K562 (cell line): ENCODE data around the gene NAP1L1. TPM values are rescaled to one million over a fixed set of nuclear protein-coding genes. Genes with fewer than 3 reads are reported as not detected.

Experiments used
- ATAC-seq: fragments of 200-7000 bp; cut with Tn5 transposase; 3 replicates; pipeline ENCODE4 v1.9.1; 2020; ENCODE audit warnings: moderate library complexity
- BruUV-seq: library from RNA; stranded (reverse); fragments of 400-500 nt; replicated peaks from 2 replicates; lab custom pipeline; 2021; lab: Mats Ljungman, UMichigan
- CTCF ChIA-PET: fragments of 300-600 bp; formaldehyde crosslinking; extraction: SDS; loops from one replicate; lab custom pipeline; 2021; ENCODE audit warnings: low intra/inter-chr PET ratio; lab: Yijun Ruan, JAX
- POLR2A ChIA-PET: fragments of 300-600, 350-650 bp; sonication (Branson Sonifier 250); formaldehyde crosslinking; extraction: SDS; loops from one replicate; lab custom pipeline; 2021; ENCODE audit warnings: antibody characterized with exemption, inconsistent platforms; lab: Yijun Ruan, JAX
- DNase-seq, 4 experiments: peaks; one replicate each; pipeline versions ENCODE4 v3.0.0 to v3.0.0-alpha.2; 2011 to 2018; ENCODE audit warnings: low spot score in 3 of 4, mixed read lengths in 3 of 4; ENCODE audit errors: extremely low read depth in 1 of 4
- FAIRE-seq: peaks from 2 replicates; lab custom pipeline; 2011; peaks lifted over from hg19 to GRCh38; lab: Jason Lieb, UNC
- H2AFZ ChIP-seq: 2 replicates; pipeline ENCODE4 v1.6.0; 2011; ENCODE audit warnings: low read depth, low read length, control low read depth, inconsistent platforms
- H3K27ac ChIP-seq: fragments of 200-600 bp; 3 replicates; pipeline ENCODE4 v1.8.0; 2011; ENCODE audit warnings: low read depth, mild to moderate bottlenecking, control low read depth, inconsistent platforms, low read length, moderate library complexity, mixed read lengths; ENCODE audit errors: extremely low read depth
- H3K27me3 ChIP-seq, 2 experiments: fragments of 300-600 bp in 1 of 2; 2 replicates in 1 of 2; 3 replicates in 1 of 2; pipeline versions ENCODE4 v1.6.0 to v1.8.0; 2011; ENCODE audit warnings: inconsistent platforms in 2 of 2, low read length in 2 of 2, mild to moderate bottlenecking in 1 of 2, mixed read lengths in 1 of 2, moderate library complexity in 1 of 2; ENCODE audit not compliant: control insufficient read depth in 2 of 2, insufficient read depth in 2 of 2
- H3K36me3 ChIP-seq: fragments of 300-600 bp; 3 replicates; pipeline ENCODE4 v1.8.0; 2011; ENCODE audit warnings: mild to moderate bottlenecking, low read length, inconsistent platforms; ENCODE audit not compliant: control insufficient read depth, insufficient read depth
- H3K4me1 ChIP-seq, 2 experiments: fragments of 200-600 bp in 1 of 2; replicated peaks in 1 of 2; 2 replicates in 1 of 2; 3 replicates in 1 of 2; pipeline versions ENCODE4 v1.5.1 to v1.8.0; 2011; ENCODE audit warnings: inconsistent platforms in 2 of 2, low read length in 2 of 2, mild to moderate bottlenecking in 1 of 2, mixed read lengths in 1 of 2, moderate library complexity in 1 of 2; ENCODE audit not compliant: control insufficient read depth in 2 of 2, insufficient read depth in 2 of 2
- H3K4me2 ChIP-seq: 2 replicates; pipeline ENCODE4 v1.6.1; 2011; ENCODE audit warnings: low read length, control low read depth, inconsistent platforms, mixed read lengths; ENCODE audit not compliant: insufficient read depth
- H3K4me3 ChIP-seq: fragments of 200-600 bp; sonication (generic), shearing (Covaris generic); 2 replicates; pipeline ENCODE4 v1.5.1; 2016; ENCODE audit warnings: control low read depth, inconsistent platforms
- H3K79me2 ChIP-seq: fragments of 200-600 bp; 3 replicates; pipeline ENCODE4 v1.8.0; 2011; ENCODE audit warnings: low read length, inconsistent platforms; ENCODE audit not compliant: control insufficient read depth, insufficient read depth
- H3K9ac ChIP-seq, 2 experiments: 2 replicates each; pipeline versions ENCODE4 v1.6.0 to v1.6.1; 2011; ENCODE audit warnings: low read depth in 2 of 2, low read length in 2 of 2, control low read depth in 1 of 2, inconsistent platforms in 1 of 2, mild to moderate bottlenecking in 1 of 2, mixed read lengths in 1 of 2; ENCODE audit not compliant: insufficient read depth in 1 of 2
- H3K9me1 ChIP-seq: one replicate; pipeline ENCODE4 v1.6.0; 2011; ENCODE audit warnings: inconsistent platforms, mild to moderate bottlenecking, low read length, moderate library complexity; ENCODE audit not compliant: control insufficient read depth, insufficient read depth
- H3K9me3 ChIP-seq: replicated peaks from 2 replicates; pipeline ENCODE4 v1.5.1; 2011; ENCODE audit warnings: low read depth, low read length, inconsistent platforms; ENCODE audit not compliant: control insufficient read depth, insufficient read depth
- H4K20me1 ChIP-seq: replicated peaks from 2 replicates; pipeline ENCODE4 v1.6.1; 2011; ENCODE audit warnings: low read length, inconsistent platforms, mixed read lengths; ENCODE audit not compliant: control insufficient read depth, insufficient read depth
- ARID1B ChIP-seq: fragments of 450-650 bp; IDR thresholded peaks from 2 replicates; pipeline ENCODE4 v1.6.1; 2016; ENCODE audit warnings: antibody characterized with exemption, mild to moderate bottlenecking, inconsistent platforms
- ARID3B ChIP-seq: fragments of 250-450 bp; sonication (Bioruptor Pico); IDR thresholded peaks from 2 replicates; pipeline ENCODE4 v1.4.0; 2020; ENCODE audit warnings: borderline replicate concordance
- ARNT ChIP-seq, 2 experiments: fragments of 450-650 bp; IDR thresholded peaks; 2 replicates each; pipeline ENCODE4 v1.6.1; 2016; ENCODE audit warnings: mild to moderate bottlenecking in 1 of 2
- CBFB ChIP-seq: sonication (generic); formaldehyde crosslinking; IDR thresholded peaks from 2 replicates; pipeline ENCODE4 v1.4.0; 2020; ENCODE audit warnings: mild to moderate bottlenecking, missing genetic modification reagents
- CBX8 ChIP-seq: fragments of 200-600 bp; sonication (generic); IDR thresholded peaks from 2 replicates; pipeline ENCODE4 v1.6.1; 2012; ENCODE audit warnings: borderline replicate concordance, mixed run types, low read depth, mild to moderate bottlenecking, moderate library complexity, mixed read lengths, low read length, control low read depth, inconsistent platforms; ENCODE audit not compliant: poor library complexity, severe bottlenecking; ENCODE audit errors: extremely low read depth
- DIDO1 ChIP-seq: fragments of 450-650 bp; IDR thresholded peaks from 2 replicates; pipeline ENCODE4 v1.6.1; 2016; ENCODE audit warnings: low read depth, missing biosample characterization, missing genetic modification characterization
- DPF2 ChIP-seq: fragments of 450-650 bp; IDR thresholded peaks from 2 replicates; pipeline ENCODE4 v1.6.1; 2016
- FOXO4 ChIP-seq: fragments of 450-650 bp; formaldehyde crosslinking; IDR thresholded peaks from 2 replicates; pipeline ENCODE4 v1.4.0; 2020; ENCODE audit warnings: mild to moderate bottlenecking, moderate library complexity
- HDAC1 ChIP-seq, 2 experiments: fragments of 450-650 bp; IDR thresholded peaks; 2 replicates each; pipeline ENCODE4 v1.6.1; 2016 to 2017; ENCODE audit warnings: inconsistent platforms in 1 of 2, mild to moderate bottlenecking in 1 of 2, moderate library complexity in 1 of 2
- HDAC2 ChIP-seq: fragments of 450-650 bp; IDR thresholded peaks from 2 replicates; pipeline ENCODE4 v1.6.1; 2016; ENCODE audit warnings: mild to moderate bottlenecking
- HDAC3 ChIP-seq: fragments of 450-650 bp; IDR thresholded peaks from 2 replicates; pipeline ENCODE4 v1.6.1; 2018; ENCODE audit warnings: borderline replicate concordance, mild to moderate bottlenecking, moderate library complexity; ENCODE audit not compliant: partially characterized antibody
- KDM1A ChIP-seq, 2 experiments: fragments of 450-650 bp; IDR thresholded peaks; 2 replicates each; pipeline ENCODE4 v1.6.1; 2016; ENCODE audit warnings: mild to moderate bottlenecking in 2 of 2
- MTA1 ChIP-seq: fragments of 450-650 bp; IDR thresholded peaks from 2 replicates; pipeline ENCODE4 v1.6.1; 2017; ENCODE audit warnings: borderline replicate concordance
- MXI1 ChIP-seq: IDR thresholded peaks from 2 replicates; pipeline ENCODE4 v1.6.1; 2011; ENCODE audit warnings: low read depth, mild to moderate bottlenecking, improper control_type of control experiment, low read length
- SNIP1 ChIP-seq: fragments of 450-650 bp; IDR thresholded peaks from 2 replicates; pipeline ENCODE4 v1.7.1; 2017; ENCODE audit warnings: low read depth, mild to moderate bottlenecking
- SRF ChIP-seq, 2 experiments: fragments of 250-450, 450-650 bp in 1 of 2; sonication (Bioruptor Pico) in 1 of 2; sonication (generic) in 1 of 2; formaldehyde crosslinking; IDR thresholded peaks; 2 replicates each; pipeline versions ENCODE4 v1.5.0 to v1.5.1; 2020 to 2022; ENCODE audit warnings: mild to moderate bottlenecking in 1 of 2, missing genetic modification reagents in 1 of 2
- TAF1 ChIP-seq: IDR thresholded peaks from 2 replicates; pipeline ENCODE4 v1.6.1; 2011; ENCODE audit warnings: mild to moderate bottlenecking, low read length, moderate library complexity; ENCODE audit not compliant: insufficient read depth, control insufficient read depth, severe bottlenecking; ENCODE audit errors: extremely low read depth
- ZNF174 ChIP-seq: fragments of 250-450 bp; sonication (Bioruptor Pico); IDR thresholded peaks from 2 replicates; pipeline ENCODE4 v1.4.0; 2020; ENCODE audit warnings: mild to moderate bottlenecking
- WGBS: fragments of 100-300 bp; shearing (Covaris generic); methylation state at CpG from one replicate; pipeline ENCODE4 v1.1.6; 2016; ENCODE audit warnings: low coverage, mixed read lengths; ENCODE audit not compliant: insufficient coverage; ENCODE audit errors: missing lambda C conversion rate; 5-methylcytosine and 5-hydroxymethylcytosine counted together
- in situ Hi-C: fragments of 300-500 bp; cut with MboI; formaldehyde crosslinking; loops from 4 replicates; pipeline ENCODE4 v1.15.0; 2018; ENCODE audit warnings: inconsistent platforms, mixed read lengths
- intact Hi-C: fragments of 100-400 bp; cut with micrococcal nuclease; formaldehyde crosslinking; loops from 2 replicates; pipeline ENCODE4 v1.14.2; 2022
- polyA plus RNA-seq, 8 experiments: library from polyadenylated mRNA; depleted of rRNA in 4 of 8; stranded (reverse) in 5 of 8; unstranded in 3 of 8; fragments of >200 nt; fragmentation: Nextera tagmentation in 2 of 8; fragmentation: Illumina TruSeq in 1 of 8; extraction: Ambion mirVana in 2 of 8; extraction: Trizol in 1 of 8; gene quantifications; 2 replicates each; pipeline versions ENCODE4 v1.2.1 to v1.2.3, GENCODE V29; 2011 to 2014; ENCODE audit warnings: inconsistent platforms in 1 of 8, missing spikeins in 1 of 8
- total RNA-seq, 7 experiments: library from RNA; depleted of rRNA in 6 of 7; stranded (reverse); fragments of >200 nt in 6 of 7; fragmentation: Illumina TruSeq in 2 of 7; extraction: Trizol in 2 of 7; gene quantifications; 2 replicates each; pipeline versions ENCODE4 v1.2.1 to v1.2.3, GENCODE V29; 2011 to 2021; ENCODE audit warnings: low replicate concordance in 1 of 7

NAP1L1 gene
- total and polyA plus RNA-seq, 9 of the 15 experiments (the other 6 are each of a cell fraction or from before 2014, with no cell fraction given): 287 to 747 (median 450) TPM

- no peak for FAIRE-seq
- intact Hi-C loops: loop anchor here (10.0 kb wide), 1 partner anchor 471 kb away; the partner anchor contains the start of gene OSBPL8
- ChIA-PET POLR2A (interaction anchor here (0.5 to 3.0 kb wide), 3 partner anchors 9 to 20 kb away, joined by 3 to 11 read pairs (median 4); no protein-coding TSS in a partner anchor), CTCF (no interaction called here)
- peaks cover 16 to 38% of the 10 kb centered on the region in 2 experiments for H3K4me1 ChIP-seq
- H4K20me1 ChIP-seq: peaks cover 7% of the 10 kb centered on the region; the same call in 1 of the 2 replicates
- no peaks in the 10 kb centered on the region for H3K27me3 ChIP-seq
- no peaks in the 10 kb centered on the region for H3K9me3 ChIP-seq
- H3K4me2 ChIP-seq: peak overlapping the region; percentile 80
- peak overlapping the region; percentile 93 for H3K27ac ChIP-seq
- WGBS: under 1% methylated on average over 14 of the region's 14 CpGs
- no peak; the same call in 2 of the 3 replicates for ATAC-seq
- H3K36me3 ChIP-seq: peaks cover 43% of the 10 kb centered on the region
- peak overlapping the region; percentile 87 to 97 for H3K9ac ChIP-seq
- in situ Hi-C loops: no loop called here
- no TSS peak for BruUV-seq
- no peak for DNase-seq
- H3K9me1 ChIP-seq: no peaks in the 10 kb centered on the region
- H3K4me3 ChIP-seq: peak overlapping the region; percentile 91
- peaks cover 62% of the 10 kb centered on the region for H3K79me2 ChIP-seq
- no peak overlapping the region for H2AFZ ChIP-seq
- TF ChIP-seq HDAC2 (0 out of 2 replicates have a peak, but pooled peaks have one; percentile 16), TAF1 (peak; percentile 6), HDAC3 (peak; percentile 20), KDM1A (IDR thresholded peaks at IDR 0.05) (0 out of 4 replicates have a peak, but pooled peaks have one; percentile 17 to 32), FOXO4 (no peak), ZNF174 (no peak), MTA1 (no peak), CBFB (CRISPR knock-in tag) (no peak), DIDO1 (tag) (no peak), DPF2 (peak; percentile 17; the same call in 1 of the 2 replicates), HDAC1 (IDR thresholded peaks at IDR 0.05) (peak in 1 of 2 experiments; percentile 75; a peak in 2 of 4 replicates), ARNT (IDR thresholded peaks at IDR 0.05) (0 out of 4 replicates have a peak, but pooled peaks of 1 of the 2 experiments have one; percentile 24), MXI1 (0 out of 2 replicates have a peak, but pooled peaks have one; percentile 20), SNIP1 (no peak), ARID3B (CRISPR knock-in tag) (no peak), ARID1B (0 out of 2 replicates have a peak, but pooled peaks have one; percentile 14), CBX8 (no peak), SRF (CRISPR knock-in tag; IDR thresholded peaks at IDR 0.05) (0 out of 4 replicates have a peak, but pooled peaks of 1 of the 2 experiments have one; percentile 17)
Measured at GRCh38 chr12:76083246-76083903, 1.1 kb downstream of the NAP1L1 start.
